Effector memory CD8-positive, alpha-beta T cell (primary cell): Measurements from ENCODE around the gene MYL3.

Source experiments
- ATAC-seq: fragments of 150-1000 bp; cut with Tn5 transposase; replicated peaks from 2 replicates; pipeline ENCODE4 v1.10.0; 2021; ENCODE audit warnings: mild to moderate bottlenecking, moderate library complexity
- DNase-seq, 3 experiments: peaks; one replicate each; pipeline ENCODE4 v3.0.0; 2021
- H3K27ac Mint-ChIP-seq, 2 donors: one replicate each; pipeline ENCODE4 v1.8.0; 2022; ENCODE audit warnings: mild to moderate bottlenecking in 2 of 2, mixed read lengths in 2 of 2, moderate library complexity in 2 of 2
- H3K27me3 Mint-ChIP-seq, 2 donors: one replicate each; pipeline ENCODE4 v1.8.0; 2022; ENCODE audit warnings: mixed read lengths in 2 of 2
- H3K36me3 Mint-ChIP-seq: one replicate; pipeline ENCODE4 v1.8.0; 2022; ENCODE audit warnings: mild to moderate bottlenecking, moderate library complexity, mixed read lengths; ENCODE audit not compliant: insufficient read depth
- H3K4me1 Mint-ChIP-seq, 2 donors: one replicate each; pipeline ENCODE4 v1.8.0; 2022; ENCODE audit warnings: low read depth in 2 of 2, mixed read lengths in 2 of 2
- H3K4me3 Mint-ChIP-seq, 2 donors: one replicate each; pipeline ENCODE4 v1.8.0; 2022; ENCODE audit warnings: mild to moderate bottlenecking in 2 of 2, mixed read lengths in 2 of 2, moderate library complexity in 2 of 2
- H3K9me3 Mint-ChIP-seq, 2 donors: one replicate each; pipeline ENCODE4 v1.8.0; 2022; ENCODE audit warnings: mixed read lengths in 2 of 2

The MYL3 gene

DNA sequence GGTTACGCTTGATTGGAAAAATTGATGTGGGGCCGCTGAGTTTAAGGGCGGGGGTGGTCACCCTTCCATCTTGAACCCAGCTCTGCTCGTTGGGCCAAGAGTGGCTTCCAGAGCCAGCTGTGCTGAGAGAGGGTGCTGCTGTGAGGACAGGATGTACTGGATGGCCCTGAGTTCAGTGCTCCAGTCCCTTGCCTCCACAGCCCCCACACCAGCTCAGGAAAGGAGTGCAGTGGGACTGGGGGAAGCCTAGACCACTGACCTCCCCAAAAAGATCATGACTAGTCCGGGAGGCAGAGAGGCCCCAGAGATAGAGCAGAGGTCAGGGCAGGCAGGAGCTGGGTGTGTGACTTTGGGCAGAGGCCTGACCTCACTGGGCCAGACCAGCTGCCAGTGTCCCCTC, 10.3 kb upstream of the MYL3 start:
- Mint-ChIP-seq H3K27ac (no peak overlapping the region), H3K4me1 (no peaks in the 10 kb centered on the region), H3K9me3 (no peaks in the 10 kb centered on the region), H3K4me3 (no peak overlapping the region), H3K27me3 (peaks cover 16 to 59% of the 10 kb centered on the region in 2 donors), H3K36me3 (no peaks in the 10 kb centered on the region)
- DNase-seq (no peak), ATAC-seq (no peak)

DNA sequence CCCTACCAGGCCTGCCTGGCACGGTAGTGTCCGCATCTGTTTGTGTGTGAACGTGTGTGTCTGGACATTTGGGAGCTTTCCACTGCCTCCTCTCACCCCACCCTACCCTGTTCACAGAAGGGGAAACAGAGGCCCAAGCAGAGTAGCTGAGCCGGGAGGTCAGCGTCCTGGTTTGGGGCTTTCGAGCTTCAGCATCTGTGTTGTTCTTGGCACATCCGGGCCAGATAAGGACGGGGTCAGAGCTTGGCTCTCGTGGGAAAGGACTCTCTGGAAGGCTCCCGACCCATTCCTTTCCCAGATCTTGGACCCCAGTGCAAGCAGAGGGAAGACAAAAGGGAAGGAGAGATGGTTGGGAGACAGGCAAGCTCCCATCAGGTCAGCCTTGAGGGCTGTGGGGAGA, 8.0 kb upstream of the MYL3 start:
- Mint-ChIP-seq H3K27ac (no peak overlapping the region), H3K9me3 (no peaks in the 10 kb centered on the region), H3K4me1 (no peaks in the 10 kb centered on the region), H3K36me3 (no peaks in the 10 kb centered on the region), H3K4me3 (no peak overlapping the region), H3K27me3 (peaks cover 16 to 57% of the 10 kb centered on the region in 2 donors)
- DNase-seq (no peak), ATAC-seq (no peak)

DNA sequence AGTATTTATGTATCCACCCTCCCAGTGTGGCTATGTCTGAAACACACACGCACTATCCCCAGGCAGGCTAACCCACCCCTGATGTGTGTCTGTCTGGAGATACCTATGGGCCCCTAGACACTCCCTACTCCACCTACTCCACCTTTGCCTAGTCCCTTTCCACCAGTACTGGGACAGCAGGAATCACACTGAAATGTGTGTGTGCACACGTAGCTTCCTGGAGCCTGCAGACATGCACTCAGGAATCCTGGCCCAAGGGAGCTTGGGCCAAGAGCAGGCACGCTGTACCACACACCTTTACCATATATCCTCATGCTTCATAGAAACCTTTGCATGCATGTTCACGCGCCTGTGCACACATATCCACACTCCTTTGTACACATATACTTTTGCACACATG, 7.4 kb upstream of the MYL3 start:
- H3K4me3 Mint-ChIP-seq, result no peak overlapping the region
- no peaks in the 10 kb centered on the region for H3K9me3 Mint-ChIP-seq
- no peaks in the 10 kb centered on the region for H3K4me1 Mint-ChIP-seq
- DNase-seq, result no peak
- no peaks in the 10 kb centered on the region for H3K36me3 Mint-ChIP-seq
- no peak overlapping the region for H3K27ac Mint-ChIP-seq
- peaks cover 16 to 57% of the 10 kb centered on the region in 2 donors for H3K27me3 Mint-ChIP-seq
- no peak for ATAC-seq

DNA sequence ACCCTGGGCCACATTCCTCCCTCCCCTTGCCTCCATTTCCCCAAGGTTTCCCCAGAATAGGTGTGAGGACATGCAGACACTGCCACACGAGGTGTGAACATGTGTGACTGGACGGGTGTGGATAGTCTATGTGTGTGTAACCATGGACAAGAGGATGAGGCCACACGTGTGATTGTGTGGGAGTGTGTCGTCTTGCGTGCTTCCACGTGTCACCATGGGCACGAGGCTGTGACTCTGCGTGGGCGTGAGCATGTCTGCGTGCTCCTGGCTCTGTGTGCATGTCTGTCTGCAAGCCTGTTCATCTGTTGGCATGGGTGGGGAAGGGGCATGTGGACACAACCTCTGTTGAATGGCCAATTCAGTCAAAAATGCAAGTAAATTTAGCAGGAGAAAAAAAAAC, 6.2 kb upstream of the MYL3 start:
- H3K4me1 Mint-ChIP-seq, result no peaks in the 10 kb centered on the region
- no peak overlapping the region for H3K4me3 Mint-ChIP-seq
- H3K9me3 Mint-ChIP-seq, result no peaks in the 10 kb centered on the region
- ATAC-seq (no peak), DNase-seq (no peak)
- H3K27ac Mint-ChIP-seq, result peak overlapping the region in 1 of 2 donors; percentile 7
- peaks cover 15 to 57% of the 10 kb centered on the region in 2 donors for H3K27me3 Mint-ChIP-seq
- H3K36me3 Mint-ChIP-seq, result no peaks in the 10 kb centered on the region

DNA sequence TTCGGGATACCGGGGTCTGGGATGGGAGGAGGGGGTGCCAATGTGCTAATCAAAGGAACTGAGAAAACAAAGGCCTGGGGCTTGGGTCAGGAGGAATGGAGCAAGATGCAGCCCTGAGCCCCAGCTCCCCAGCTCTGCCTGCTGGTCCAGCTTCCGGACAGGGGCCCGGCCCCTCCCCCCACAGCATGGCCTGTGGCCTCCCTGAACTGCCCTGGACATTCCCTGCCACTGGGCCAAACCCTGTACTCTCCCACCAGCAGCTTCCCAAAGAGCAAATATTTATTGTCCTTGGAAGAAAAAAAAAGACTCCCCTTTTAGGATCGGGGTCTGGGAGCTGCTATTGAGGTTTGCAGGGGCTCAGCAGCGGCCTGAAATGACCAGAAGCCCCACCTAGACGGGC, 5.7 kb upstream of the MYL3 start:
- no peak for ATAC-seq
- H3K36me3 Mint-ChIP-seq, result no peaks in the 10 kb centered on the region
- H3K27me3 Mint-ChIP-seq, result peaks cover 10 to 54% of the 10 kb centered on the region in 2 donors
- H3K4me3 Mint-ChIP-seq, result no peak overlapping the region
- H3K9me3 Mint-ChIP-seq, result no peaks in the 10 kb centered on the region
- no peak for DNase-seq
- H3K27ac Mint-ChIP-seq, result peak overlapping the region in 1 of 2 donors; percentile 7
- no peaks in the 10 kb centered on the region for H3K4me1 Mint-ChIP-seq

DNA sequence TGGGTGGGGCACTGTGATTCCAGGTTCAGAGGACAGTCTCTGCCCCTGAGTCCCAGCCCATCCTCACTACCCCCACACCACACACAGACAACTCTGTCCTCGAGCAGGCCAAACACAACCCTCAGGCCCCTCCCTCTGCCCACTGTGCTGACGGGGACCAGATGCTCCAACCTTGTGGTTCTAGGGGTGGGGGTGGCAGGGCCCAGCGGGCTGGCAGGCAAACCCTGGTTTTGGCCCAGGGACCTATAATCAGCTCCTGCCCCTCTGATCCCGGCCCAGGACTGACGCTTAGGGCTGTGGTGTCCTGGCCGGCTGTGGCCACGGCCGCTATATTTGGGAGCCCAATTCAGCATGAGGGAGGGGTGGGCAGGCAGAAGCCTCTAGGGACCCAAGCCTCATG, 5.0 kb upstream of the MYL3 start:
- ATAC-seq (no peak), DNase-seq (no peak)
- Mint-ChIP-seq H3K4me3 (no peak overlapping the region), H3K4me1 (no peaks in the 10 kb centered on the region), H3K36me3 (no peaks in the 10 kb centered on the region), H3K27me3 (peaks cover 8 to 47% of the 10 kb centered on the region in 2 donors), H3K9me3 (no peaks in the 10 kb centered on the region), H3K27ac (no peak overlapping the region)

DNA sequence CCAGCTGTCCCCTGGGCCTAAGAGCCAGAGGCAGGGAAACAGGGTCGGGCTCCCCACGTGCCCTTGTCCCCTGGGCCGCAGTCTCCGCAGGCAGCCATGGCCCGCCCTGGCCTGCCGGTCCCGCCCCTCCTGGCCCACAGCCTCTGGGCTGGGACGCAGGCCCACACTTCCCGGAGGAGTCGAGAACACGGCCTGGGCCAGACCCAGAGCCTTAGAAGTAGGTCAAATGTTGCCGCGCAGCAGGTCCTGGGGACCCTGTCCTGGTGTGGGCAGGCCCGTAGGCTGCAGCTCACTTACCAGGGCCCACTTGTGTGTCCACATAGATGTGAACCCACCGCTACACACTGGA, 4.3 kb upstream of the MYL3 start:
- peaks cover 8 to 40% of the 10 kb centered on the region in 2 donors for H3K27me3 Mint-ChIP-seq
- H3K27ac Mint-ChIP-seq, result no peak overlapping the region
- no peaks in the 10 kb centered on the region for H3K4me1 Mint-ChIP-seq
- no peak for DNase-seq
- no peak overlapping the region for H3K4me3 Mint-ChIP-seq
- no peaks in the 10 kb centered on the region for H3K36me3 Mint-ChIP-seq
- no peak for ATAC-seq
- H3K9me3 Mint-ChIP-seq, result no peaks in the 10 kb centered on the region

DNA sequence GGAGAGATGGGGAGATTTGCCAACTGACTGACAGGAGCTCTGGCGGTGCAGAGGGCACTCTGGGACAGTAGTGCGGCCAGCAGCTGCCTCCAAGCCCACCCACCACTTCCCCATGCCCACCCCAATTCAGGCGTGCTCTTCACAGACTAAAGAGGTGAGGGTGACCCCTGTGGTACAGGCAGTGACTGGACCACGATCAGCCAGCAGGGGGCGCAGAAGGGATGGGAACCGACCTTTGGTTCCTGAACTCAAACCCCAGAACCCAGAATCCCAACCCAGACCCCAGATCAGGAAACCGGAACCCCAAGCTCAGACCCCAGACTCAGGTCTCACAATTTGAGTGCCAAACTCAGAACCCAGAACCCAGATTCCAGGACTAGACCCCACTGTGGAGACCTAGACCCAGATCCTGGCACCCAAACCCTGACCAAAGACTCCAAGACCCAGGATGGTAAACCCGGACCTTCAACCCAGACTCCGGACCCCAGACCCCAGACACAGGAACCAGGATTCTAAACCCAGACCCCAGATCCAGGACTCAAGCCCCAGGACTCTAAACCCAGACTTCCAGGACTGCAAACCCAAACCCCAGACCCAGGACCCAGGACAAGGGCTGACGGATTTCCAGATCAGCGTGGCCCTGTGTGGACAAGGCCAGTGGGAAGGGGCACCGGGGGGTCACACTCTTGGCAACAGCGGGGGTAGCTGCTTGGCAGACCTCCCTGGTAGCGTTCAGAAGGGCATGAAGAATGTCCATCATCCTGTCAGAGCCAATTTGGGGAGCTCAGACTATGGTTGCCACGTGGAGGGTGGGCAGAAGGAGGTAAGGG, 3.7 kb upstream of the MYL3 start:
- no peaks in the 10 kb centered on the region for H3K9me3 Mint-ChIP-seq
- H3K36me3 Mint-ChIP-seq, result no peaks in the 10 kb centered on the region
- DNase-seq (peak; percentile 80 to 87 (median 81)), ATAC-seq (peak; percentile 75)
- H3K4me3 Mint-ChIP-seq, result no peak overlapping the region
- no peaks in the 10 kb centered on the region for H3K4me1 Mint-ChIP-seq
- no peak overlapping the region for H3K27ac Mint-ChIP-seq
- H3K27me3 Mint-ChIP-seq, result peaks cover 8 to 39% of the 10 kb centered on the region in 2 donors

DNA sequence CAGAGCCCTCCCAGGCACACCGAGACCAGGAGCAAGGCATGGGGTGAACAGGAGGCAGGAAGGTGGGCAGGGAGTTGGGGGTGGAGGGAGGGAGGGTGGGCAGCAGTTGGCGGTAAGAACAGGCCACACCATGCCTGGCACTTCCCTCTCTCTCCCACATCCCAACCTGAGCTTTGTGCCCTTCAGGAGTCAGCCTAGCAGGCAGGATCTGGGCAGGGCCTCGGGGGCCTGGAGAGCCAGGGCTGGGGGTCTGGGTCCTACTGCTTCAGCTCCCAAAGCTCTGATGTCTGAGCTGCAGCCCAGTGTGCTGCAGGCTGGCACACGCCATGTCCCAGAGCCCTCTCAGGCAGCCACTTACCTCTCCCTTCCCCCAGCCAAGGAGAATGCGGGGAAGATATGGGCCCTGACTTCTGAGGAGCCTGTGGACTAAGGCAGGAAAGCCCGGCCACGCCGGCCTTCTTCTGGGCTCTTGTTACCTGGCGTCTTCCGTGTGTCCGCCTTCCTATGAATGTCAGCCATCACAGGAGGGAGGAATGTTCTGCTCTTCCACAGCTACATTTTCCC, 2.9 kb upstream of the MYL3 start:
- peaks cover 8 to 31% of the 10 kb centered on the region in 2 donors for H3K27me3 Mint-ChIP-seq
- ATAC-seq (no peak), DNase-seq (no peak)
- no peak overlapping the region for H3K4me3 Mint-ChIP-seq
- H3K27ac Mint-ChIP-seq, result no peak overlapping the region
- no peaks in the 10 kb centered on the region for H3K36me3 Mint-ChIP-seq
- no peaks in the 10 kb centered on the region for H3K9me3 Mint-ChIP-seq
- H3K4me1 Mint-ChIP-seq, result no peaks in the 10 kb centered on the region

DNA sequence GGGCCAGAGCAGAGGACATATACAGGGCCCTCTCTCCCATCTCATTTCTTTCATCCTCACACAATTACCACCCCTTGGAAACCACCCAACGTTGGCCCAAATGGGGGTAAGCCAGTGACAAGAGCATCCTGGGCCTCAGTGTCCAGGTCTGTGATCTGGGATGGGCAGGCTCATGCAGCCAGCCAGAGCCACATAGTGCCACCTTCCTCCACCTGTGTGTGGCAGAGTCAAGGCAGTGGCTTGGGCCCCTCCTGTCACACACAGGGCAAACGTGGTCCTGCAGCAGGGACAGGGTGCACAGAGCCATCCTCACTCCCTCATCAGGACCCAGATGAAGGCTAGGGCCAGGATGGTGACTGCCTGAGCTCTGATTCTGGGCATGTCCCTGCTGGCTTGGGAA, 2.3 kb upstream of the MYL3 start:
- Mint-ChIP-seq H3K36me3 (no peaks in the 10 kb centered on the region), H3K27ac (no peak overlapping the region), H3K4me3 (no peak overlapping the region), H3K27me3 (peaks cover 2 to 25% of the 10 kb centered on the region in 2 donors), H3K4me1 (no peaks in the 10 kb centered on the region), H3K9me3 (no peaks in the 10 kb centered on the region)
- ATAC-seq, result no peak
- no peak for DNase-seq

DNA sequence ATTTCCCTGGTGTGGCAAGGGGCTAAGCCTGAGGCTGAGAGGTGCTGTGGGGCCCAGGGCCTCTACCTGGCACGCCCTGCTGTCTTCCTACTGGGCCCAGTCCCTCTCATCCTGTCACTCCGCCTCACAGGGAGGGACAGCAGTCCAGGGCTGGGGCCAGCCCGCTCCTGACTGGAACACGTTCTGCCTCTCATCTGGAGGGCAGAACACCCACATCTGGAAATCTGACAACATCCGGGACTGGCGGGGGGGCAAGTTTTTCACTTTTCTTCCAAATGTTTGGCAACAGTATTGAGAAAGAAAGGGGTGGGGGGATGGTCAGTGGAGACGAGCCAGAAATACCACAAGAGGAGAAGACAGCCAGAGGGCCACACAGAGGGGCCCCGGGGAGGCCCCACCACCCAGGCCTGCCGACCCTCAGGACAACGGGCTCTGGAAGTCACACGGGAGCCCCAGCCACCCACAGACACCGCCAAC, 1.8 kb upstream of the MYL3 start:
- peaks cover 0 to 20% of the 10 kb centered on the region in 2 donors for H3K27me3 Mint-ChIP-seq
- no peaks in the 10 kb centered on the region for H3K9me3 Mint-ChIP-seq
- no peaks in the 10 kb centered on the region for H3K4me1 Mint-ChIP-seq
- ATAC-seq (no peak), DNase-seq (no peak)
- no peak overlapping the region for H3K27ac Mint-ChIP-seq
- no peaks in the 10 kb centered on the region for H3K36me3 Mint-ChIP-seq
- H3K4me3 Mint-ChIP-seq, result no peak overlapping the region

DNA sequence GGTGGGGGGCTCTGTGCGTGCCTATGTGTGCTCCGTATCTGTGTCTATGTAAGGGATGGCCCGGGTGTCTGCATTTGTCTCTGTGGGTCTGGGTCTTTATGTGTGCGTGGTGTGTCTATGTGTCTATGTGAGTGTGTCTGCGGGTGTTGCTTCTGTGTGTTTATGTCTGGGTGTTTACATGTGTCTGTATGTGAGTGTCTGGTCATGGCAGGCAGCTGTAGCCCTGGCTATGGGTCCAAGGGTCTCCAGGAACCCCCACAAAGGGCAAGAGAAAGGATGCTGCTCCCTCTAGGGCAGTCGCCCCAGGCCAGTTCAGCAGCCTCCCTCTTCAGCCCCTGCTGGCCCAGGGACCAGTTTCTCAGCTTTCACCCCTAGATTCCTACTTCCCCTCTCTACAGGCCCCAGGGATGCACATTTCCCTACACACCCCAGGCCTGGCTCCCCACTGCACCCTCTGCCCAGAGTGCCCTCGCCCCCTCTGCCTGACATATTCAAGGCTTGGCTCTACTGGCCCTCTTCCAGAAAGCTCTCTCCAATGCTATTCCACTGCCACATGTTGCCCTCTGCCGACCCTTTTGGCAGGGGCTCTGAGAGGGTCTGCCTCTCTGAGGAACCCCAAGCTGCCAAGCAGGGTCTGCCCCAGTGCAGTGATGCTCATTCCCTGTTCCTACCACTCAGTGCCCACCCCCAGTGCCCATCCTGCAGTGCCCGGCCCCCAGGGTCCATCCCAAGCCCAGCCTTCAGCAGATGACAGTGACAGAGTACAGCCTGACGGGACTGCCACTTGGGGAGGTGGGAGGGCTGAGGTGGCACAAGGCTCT, 1.0 kb upstream of the MYL3 start:
- H3K4me1 Mint-ChIP-seq, result no peaks in the 10 kb centered on the region
- H3K9me3 Mint-ChIP-seq, result no peaks in the 10 kb centered on the region
- no peaks in the 10 kb centered on the region for H3K36me3 Mint-ChIP-seq
- ATAC-seq (no peak), DNase-seq (no peak)
- peaks cover 0 to 12% of the 10 kb centered on the region in 2 donors for H3K27me3 Mint-ChIP-seq
- H3K27ac Mint-ChIP-seq, result no peak overlapping the region
- no peak overlapping the region for H3K4me3 Mint-ChIP-seq

DNA sequence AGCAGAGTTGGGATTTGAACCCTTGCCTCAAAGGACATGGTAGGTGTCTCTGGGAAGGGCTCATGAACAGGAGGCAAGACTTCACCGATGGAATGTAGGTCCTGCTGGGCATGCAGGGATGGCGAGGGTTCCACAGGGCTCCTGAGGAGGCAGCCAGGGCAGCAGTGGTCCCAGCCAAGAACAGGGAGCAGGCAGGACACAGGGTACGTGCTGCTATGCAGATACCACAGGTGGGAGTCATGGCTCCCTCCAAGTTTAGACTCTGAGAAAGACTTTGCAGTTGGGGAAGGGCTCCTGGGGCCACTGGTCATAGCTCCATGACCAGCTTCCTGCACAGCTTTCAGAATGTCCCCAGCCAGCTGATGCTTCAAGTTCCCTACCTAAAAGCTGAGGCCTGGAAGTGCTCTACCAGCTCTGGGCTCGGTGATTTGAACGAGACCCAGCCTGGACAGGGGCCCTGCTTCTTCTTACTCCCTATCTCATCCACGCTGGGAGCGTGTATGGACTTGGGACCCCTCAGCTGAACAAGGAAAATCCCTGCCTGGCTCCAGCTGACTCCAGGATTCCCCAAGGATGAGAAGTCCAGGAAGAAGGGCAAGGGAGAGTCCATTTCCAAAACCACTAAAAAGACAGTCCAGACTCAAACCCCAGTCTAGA, 747 bp downstream of the MYL3 start:
- Mint-ChIP-seq H3K36me3 (no peaks in the 10 kb centered on the region), H3K27me3 (peaks cover 7 to 17% of the 10 kb centered on the region in 2 donors), H3K27ac (no peak overlapping the region), H3K4me1 (peaks cover 4% of the 10 kb centered on the region in 2 donors), H3K4me3 (no peak overlapping the region), H3K9me3 (no peaks in the 10 kb centered on the region)
- no peak for DNase-seq
- ATAC-seq, result no peak
